KOPT-K1 (cell line): ENCODE results near the gene TP53RK.

Source experiments
- H3K27ac ChIP-seq: fragments of 200-600 bp; sonication (generic); 2 replicates; pipeline ENCODE4 v1.5.1; 2016; ENCODE audit warnings: antibody characterized with exemption, mild to moderate bottlenecking, low read depth, low read length; ENCODE audit not compliant: poor library complexity, severe bottlenecking
- H3K36me3 ChIP-seq: fragments of 200-600 bp; sonication (generic); 2 replicates; pipeline ENCODE4 v1.5.1; 2017; ENCODE audit warnings: antibody characterized with exemption, mild to moderate bottlenecking, low read length, moderate library complexity; ENCODE audit not compliant: insufficient read depth
- H3K9me3 ChIP-seq: fragments of 200-600 bp; sonication (generic); 2 replicates; pipeline ENCODE4 v1.5.1; 2017; ENCODE audit warnings: antibody characterized with exemption, low read length, mild to moderate bottlenecking; ENCODE audit not compliant: insufficient read depth, poor library complexity, severe bottlenecking

The TP53RK gene

DNA sequence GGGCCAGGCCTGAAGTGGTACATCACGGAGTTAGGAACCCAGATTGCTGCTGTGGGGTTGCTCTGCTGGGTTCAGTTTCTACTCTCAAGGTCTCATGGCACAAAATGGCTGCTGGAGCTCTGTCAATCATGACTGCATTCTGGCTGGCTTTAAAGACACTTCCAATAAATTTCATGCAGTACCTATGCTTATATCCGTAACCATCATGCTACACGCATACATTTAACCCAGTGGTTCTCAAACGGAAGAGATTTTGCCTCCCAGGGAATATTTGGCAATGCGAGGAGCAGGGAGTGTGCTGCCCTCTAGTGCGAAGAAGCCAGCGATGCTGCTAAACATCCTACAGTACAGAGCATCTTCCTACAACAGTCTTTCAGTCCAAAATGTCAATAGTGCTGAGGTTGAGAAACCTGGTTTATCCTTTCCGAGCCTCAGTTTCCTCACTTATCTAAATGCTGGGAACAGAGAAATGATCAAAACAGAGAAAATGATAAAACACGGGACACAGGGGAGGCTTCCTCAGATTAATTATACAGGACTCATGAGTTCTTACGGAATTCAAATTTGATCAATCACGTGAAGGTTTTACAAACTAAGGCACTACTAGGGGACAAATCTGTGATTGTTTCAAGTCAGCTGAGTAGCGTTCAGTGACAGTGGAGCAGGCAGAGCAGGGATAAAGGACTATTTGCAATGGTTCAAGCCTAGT is 10.6 kb upstream of the TP53RK start:
- Histone ChIP-seq H3K9me3 (peaks cover 8% of the 10 kb centered on the region), H3K27ac (no peak overlapping the region), H3K36me3 (no peaks in the 10 kb centered on the region)

GRCh38 chr20:46698788-46699187 is 9.5 kb upstream of the TP53RK start:
- H3K9me3 ChIP-seq, result peaks cover 8% of the 10 kb centered on the region
- no peaks in the 10 kb centered on the region for H3K36me3 ChIP-seq
- H3K27ac ChIP-seq, result no peak overlapping the region

DNA sequence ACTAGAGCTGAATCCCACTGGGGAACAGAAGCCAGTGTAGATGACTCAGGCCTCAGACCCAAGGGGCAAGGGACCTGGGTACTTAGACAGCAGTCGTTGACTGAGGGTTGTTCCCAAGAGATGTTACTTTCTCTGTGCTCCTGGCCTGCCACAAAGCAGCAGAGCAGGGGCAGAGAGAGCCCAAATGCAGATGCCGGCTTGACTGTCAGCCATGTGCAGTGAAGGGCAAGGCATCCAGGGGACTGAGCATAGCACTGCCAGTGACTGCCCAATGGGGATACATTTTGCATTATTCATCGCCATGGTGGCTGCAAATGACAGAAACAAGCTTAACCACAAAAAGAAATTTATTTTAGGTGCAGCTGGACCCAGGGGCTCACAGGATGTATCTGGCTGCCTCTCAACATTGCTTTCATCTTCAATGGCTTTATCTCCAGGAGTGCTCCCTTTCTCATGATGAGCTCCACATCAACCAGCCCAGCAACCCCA is 7.6 kb upstream of the TP53RK start:
- H3K27ac ChIP-seq, result no peak overlapping the region
- H3K36me3 ChIP-seq, result no peaks in the 10 kb centered on the region
- peaks cover 8% of the 10 kb centered on the region for H3K9me3 ChIP-seq

GRCh38 chr20:46695892-46696291 is 6.6 kb upstream of the TP53RK start:
- Histone ChIP-seq H3K36me3 (no peaks in the 10 kb centered on the region), H3K9me3 (peaks cover 8% of the 10 kb centered on the region), H3K27ac (no peak overlapping the region)

DNA sequence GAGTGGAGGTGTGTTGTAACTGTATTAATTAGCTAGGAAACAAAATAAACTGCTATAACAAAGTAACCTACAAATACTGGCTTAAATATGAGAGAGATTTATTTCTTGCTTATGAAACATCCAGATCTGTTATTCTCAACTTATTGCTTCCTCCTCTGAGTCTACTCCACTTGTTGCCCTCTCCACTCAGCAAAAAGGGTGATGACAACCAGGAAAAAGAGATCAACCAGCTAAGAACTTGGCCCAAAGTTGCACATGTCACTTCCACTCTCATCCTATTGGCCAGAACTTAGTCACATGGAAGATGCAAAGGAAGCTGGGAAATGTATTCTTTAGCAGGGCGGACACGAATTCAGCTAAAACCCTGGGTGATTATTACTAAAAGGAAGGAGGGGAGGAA is 5.2 kb upstream of the TP53RK start:
- Histone ChIP-seq H3K36me3 (no peaks in the 10 kb centered on the region), H3K27ac (no peak overlapping the region), H3K9me3 (peaks cover 5% of the 10 kb centered on the region)

DNA sequence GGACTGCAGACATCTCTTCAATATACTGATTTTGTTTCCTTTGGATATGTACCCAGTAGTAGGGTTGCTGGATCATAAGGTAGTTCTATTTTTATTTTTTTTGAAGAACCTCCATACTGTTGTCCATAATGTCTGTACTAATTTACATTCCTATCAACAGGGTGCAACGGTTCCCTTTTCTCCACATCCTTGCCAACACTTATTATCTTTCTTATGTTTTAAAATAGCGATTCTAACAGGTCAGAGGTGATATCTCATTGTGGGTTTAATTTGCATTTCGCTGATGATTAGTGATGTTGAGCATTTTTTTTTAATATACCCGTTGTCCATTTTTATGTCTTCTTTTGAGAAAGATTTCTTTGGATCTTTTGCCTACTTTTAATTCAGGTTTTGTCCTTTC is 2.0 kb upstream of the TP53RK start:
- no peaks in the 10 kb centered on the region for H3K9me3 ChIP-seq
- H3K27ac ChIP-seq, result no peak overlapping the region
- H3K36me3 ChIP-seq, result peaks cover 15% of the 10 kb centered on the region

DNA sequence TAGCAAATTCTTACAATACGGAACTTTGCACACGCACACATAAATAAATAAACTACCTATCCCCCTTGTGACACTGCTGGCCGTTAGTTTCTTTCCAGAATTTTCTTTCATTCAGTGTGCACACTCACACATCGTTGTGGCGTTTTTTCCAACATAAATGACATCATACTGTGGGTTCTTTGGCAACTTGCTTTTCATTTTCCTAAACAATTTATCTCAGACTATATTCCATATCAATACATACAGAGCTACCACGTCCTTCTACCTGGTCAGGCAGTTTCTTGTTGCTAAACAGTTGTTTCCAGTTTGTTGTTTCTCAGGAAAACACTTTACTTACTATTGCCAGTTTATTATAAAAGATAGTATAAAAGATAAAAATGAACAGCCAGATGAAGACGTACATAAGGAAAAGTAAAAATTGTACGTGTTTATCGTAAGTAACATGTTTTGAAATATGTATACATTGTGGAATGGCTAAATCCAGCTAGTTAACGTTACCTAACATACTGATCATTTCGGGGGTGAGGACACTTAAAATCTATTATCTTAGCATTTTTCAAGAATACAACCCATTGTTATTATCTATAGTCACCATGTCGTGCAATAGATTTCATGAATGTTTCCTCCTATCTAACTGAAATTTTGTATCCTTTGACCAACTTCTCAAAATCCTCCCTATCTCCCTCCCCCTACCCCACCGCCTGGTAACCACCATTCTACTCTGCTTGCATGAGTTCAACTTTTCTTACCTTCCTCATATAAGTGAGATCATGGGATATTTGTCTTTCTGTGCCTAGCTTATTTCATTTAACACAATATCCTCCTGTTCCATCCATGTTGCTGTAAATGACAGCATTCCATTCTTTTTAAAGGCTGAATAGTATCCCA is 1.2 kb upstream of the TP53RK start:
- H3K36me3 ChIP-seq, result peaks cover 23% of the 10 kb centered on the region
- no peaks in the 10 kb centered on the region for H3K9me3 ChIP-seq
- peak overlapping the region; percentile 84 for H3K27ac ChIP-seq

- no peaks in the 10 kb centered on the region for H3K9me3 ChIP-seq
- peak overlapping the region; percentile 84 for H3K27ac ChIP-seq
- peaks cover 30% of the 10 kb centered on the region for H3K36me3 ChIP-seq
Observed at GRCh38 chr20:46689754-46690085, 476 bp upstream of the TP53RK start.

GRCh38 chr20:46688151-46689081 is 828 bp downstream of the TP53RK start:
- Histone ChIP-seq H3K9me3 (no peaks in the 10 kb centered on the region), H3K36me3 (peaks cover 42% of the 10 kb centered on the region), H3K27ac (peak overlapping the region; percentile 84)

DNA sequence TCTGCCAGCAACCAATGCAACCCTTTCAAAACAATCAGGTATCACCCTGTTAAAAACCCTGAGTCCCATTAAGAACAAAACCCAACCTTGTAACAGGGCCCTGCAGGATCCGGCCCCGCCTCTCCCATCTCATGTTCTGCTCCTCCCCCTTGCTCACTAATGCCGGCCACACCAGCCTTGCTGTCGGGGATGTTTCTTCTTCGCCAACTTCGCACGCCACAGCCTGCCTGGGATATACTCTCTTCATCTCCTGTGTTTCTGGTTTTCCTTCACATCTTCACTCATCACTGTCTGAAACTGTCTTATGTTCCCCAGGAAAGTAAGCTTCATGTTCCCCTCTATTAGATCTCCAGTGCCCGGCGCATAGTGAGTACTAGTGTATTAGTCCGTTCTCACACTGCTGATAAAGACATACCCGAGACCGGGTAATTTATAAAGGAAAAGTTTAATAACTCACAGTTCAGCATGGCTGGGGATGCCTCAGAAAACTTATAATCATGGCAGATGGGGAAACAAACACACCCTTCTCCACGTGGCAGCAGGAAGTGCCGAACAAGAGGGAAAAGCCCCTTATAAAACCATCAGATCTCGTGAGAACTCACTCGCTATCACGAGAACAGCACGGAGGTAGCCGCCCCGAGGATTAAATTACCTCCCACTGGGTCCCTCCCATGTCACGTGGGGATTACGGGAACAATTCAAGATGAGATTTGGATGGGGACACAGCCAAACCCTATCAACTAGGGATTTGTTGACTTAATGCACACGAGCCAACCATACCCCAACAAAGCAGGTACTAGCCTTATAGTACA is 5.1 kb downstream of the TP53RK start:
- H3K9me3 ChIP-seq, result no peaks in the 10 kb centered on the region
- H3K36me3 ChIP-seq, result peaks cover 57% of the 10 kb centered on the region
- H3K27ac ChIP-seq, result no peak overlapping the region

DNA sequence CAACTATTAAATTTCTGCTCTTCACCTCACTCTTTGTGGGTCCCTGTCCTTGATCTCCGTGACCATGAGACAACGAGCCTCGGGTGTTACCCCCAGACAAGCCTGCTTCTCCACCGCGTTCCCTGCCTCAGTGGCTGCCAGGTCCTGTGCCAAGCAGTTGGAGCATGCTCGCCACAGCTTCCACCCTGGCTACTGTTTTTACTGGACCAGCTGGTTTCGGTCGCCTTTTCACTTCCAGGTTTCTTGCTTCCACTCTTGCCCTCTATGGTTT is 5.6 kb downstream of the TP53RK start:
- Histone ChIP-seq H3K9me3 (no peaks in the 10 kb centered on the region), H3K36me3 (peaks cover 57% of the 10 kb centered on the region), H3K27ac (no peak overlapping the region)

- H3K27ac ChIP-seq, result no peak overlapping the region
Observed at GRCh38 chr20:46683011-46683667, 6.1 kb downstream of the TP53RK start.

GRCh38 chr20:46682063-46682821 is 7.0 kb downstream of the TP53RK start:
- Histone ChIP-seq H3K27ac (no peak overlapping the region), H3K9me3 (no peaks in the 10 kb centered on the region), H3K36me3 (peaks cover 52% of the 10 kb centered on the region)

More at GRCh38 chr20:46683011-46683667, 6.1 kb downstream of the TP53RK start:
- H3K9me3 ChIP-seq, result no peaks in the 10 kb centered on the region
- peaks cover 57% of the 10 kb centered on the region for H3K36me3 ChIP-seq
